IPS-20b (cell line): ENCODE data around the gene PCGF3.
"Not testable (repeated sequence)": the region's sequence is repeated elsewhere in the genome, so short reads cannot be mapped to it uniquely, and the experiment has no call there.

Source experiments
- H3K27ac ChIP-seq: one replicate; pipeline ENCODE4 v1.5.1; 2013; ENCODE audit warnings: low read length
- H3K27me3 ChIP-seq: 2 replicates; pipeline ENCODE4 v1.6.1; 2013; ENCODE audit warnings: mild to moderate bottlenecking, low read length, inconsistent platforms; ENCODE audit not compliant: insufficient read depth
- H3K36me3 ChIP-seq: 2 replicates; pipeline ENCODE4 v1.6.1; 2013; ENCODE audit warnings: low read depth, mild to moderate bottlenecking, inconsistent platforms, low read length, moderate library complexity; ENCODE audit not compliant: insufficient read depth
- H3K4me1 ChIP-seq: 2 replicates; pipeline ENCODE4 v1.6.1; 2013; ENCODE audit warnings: mild to moderate bottlenecking, control low read depth, inconsistent platforms, low read length, moderate library complexity; ENCODE audit not compliant: insufficient read depth
- H3K4me3 ChIP-seq: 2 replicates; pipeline ENCODE4 v1.5.1; 2013; ENCODE audit warnings: mild to moderate bottlenecking, low read length, inconsistent platforms
- H3K9ac ChIP-seq: 2 replicates; pipeline ENCODE4 v1.6.1; 2013; ENCODE audit warnings: low read depth, mild to moderate bottlenecking, inconsistent platforms, low read length, moderate library complexity
- H3K9me3 ChIP-seq: 2 replicates; pipeline ENCODE4 v1.6.1; 2013; ENCODE audit warnings: mild to moderate bottlenecking, low read depth, low read length, inconsistent platforms; ENCODE audit not compliant: insufficient read depth

The PCGF3 gene

DNA sequence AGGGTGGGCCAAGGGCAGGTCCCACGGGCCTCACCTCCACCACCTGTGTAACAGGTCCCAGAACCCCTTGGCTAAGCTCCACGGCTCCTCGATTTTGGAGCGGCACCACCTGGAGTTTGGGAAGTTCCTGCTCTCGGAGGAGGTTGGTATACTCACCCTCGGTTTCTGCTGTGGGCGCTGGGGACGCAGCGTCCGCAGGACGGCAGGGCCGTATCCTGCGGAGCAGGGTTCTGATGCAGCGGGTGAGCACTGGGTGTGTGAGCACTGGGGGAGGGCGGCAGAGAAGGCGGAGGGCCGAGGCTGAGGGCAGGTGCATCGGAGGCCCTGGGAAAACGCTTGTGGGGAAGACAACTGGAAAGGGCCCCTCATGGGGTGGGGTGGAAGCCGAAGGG lies 42.6 kb upstream of the PCGF3 start:
- Histone ChIP-seq H3K4me3 (peak overlapping the region; percentile 83; the same call in 1 of the 2 replicates), H3K36me3 (no peaks in the 10 kb centered on the region), H3K27me3 (no peaks in the 10 kb centered on the region), H3K9ac (peak overlapping the region; percentile 83; the same call in 1 of the 2 replicates), H3K9me3 (no peaks in the 10 kb centered on the region), H3K4me1 (no peaks in the 10 kb centered on the region), H3K27ac (no peak overlapping the region)

DNA sequence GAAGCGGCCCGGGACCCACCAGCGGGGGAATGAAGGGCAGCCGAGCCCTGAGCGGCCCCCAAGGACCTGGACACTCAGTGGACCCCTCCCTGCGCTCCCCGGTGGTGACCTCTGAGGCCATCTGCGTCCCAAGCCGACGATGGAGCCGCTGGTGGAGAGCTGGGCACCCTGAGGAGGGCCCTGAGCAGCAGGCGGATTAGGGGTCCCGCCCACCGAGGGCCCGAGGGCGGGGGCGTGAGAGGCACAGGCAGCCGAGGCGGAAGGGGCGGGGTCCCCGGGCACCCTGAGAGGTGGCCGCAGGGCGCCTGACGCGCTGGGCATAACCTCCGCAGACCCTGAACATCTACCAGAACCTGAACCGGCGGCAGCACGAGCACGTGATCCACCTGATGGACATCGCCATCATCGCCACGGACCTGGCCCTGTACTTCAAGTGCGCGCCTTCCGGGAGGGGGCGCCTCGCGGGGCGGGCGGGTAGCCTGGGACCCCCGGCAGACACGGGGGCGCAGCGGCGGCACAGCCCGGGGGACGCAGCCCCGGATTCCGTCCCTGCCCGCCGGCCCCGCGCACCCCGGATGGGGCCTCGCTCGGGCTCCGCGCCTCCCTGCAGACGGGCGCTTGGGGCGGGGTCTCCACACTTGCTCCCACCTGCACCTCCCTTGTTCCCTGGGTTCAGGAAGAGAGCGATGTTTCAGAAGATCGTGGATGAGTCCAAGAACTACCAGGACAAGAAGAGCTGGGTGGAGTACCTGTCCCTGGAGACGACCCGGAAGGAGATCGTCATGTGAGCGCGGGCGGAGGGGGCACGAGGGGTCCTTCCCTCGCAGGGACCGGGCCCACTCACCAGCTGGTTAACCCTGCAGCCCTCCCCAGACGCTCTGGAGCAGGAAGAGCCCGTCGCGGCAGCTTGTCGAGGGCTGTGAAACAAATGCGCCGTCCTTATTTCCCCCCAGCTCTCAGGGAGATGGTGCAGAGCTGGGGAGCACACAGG lies 41.9 kb upstream of the PCGF3 start:
- H3K4me1 ChIP-seq: no peaks in the 10 kb centered on the region
- H3K36me3 ChIP-seq: no peaks in the 10 kb centered on the region
- H3K27ac ChIP-seq: peak overlapping the region; percentile 54
- H3K9me3 ChIP-seq: no peaks in the 10 kb centered on the region
- H3K27me3 ChIP-seq: no peaks in the 10 kb centered on the region
- H3K9ac ChIP-seq: peak overlapping the region; percentile 83; the same call in 1 of the 2 replicates
- H3K4me3 ChIP-seq: peak overlapping the region; percentile 83

DNA sequence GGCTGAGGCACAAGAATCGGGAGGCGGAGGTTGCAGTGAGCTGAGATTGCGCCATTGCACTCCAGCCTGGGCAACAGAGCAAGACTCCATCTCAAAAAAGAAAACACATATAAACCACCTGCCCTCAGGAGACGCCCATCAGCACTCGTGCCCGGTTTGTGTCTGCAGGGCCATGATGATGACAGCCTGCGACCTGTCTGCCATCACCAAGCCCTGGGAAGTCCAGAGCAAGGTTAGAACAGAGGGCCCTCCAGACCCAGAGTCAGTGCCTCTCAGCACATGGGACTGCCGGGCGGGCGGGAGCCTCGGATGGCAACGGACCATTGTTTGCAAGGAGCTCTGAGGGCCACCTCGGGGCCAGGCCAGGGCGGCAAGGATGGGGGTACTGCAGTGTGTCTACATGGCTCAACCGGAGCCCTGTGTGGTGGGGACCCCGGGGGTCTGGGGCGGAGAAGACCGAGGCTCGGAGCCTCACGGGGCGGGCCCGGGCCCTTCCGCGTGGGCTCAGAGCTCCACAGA lies 40.9 kb upstream of the PCGF3 start:
- Histone ChIP-seq H3K9me3 (no peaks in the 10 kb centered on the region), H3K36me3 (no peaks in the 10 kb centered on the region), H3K4me1 (no peaks in the 10 kb centered on the region), H3K27ac (no peak overlapping the region), H3K4me3 (no peak overlapping the region), H3K9ac (no peak overlapping the region; the same call in 1 of the 2 replicates), H3K27me3 (no peaks in the 10 kb centered on the region)

DNA sequence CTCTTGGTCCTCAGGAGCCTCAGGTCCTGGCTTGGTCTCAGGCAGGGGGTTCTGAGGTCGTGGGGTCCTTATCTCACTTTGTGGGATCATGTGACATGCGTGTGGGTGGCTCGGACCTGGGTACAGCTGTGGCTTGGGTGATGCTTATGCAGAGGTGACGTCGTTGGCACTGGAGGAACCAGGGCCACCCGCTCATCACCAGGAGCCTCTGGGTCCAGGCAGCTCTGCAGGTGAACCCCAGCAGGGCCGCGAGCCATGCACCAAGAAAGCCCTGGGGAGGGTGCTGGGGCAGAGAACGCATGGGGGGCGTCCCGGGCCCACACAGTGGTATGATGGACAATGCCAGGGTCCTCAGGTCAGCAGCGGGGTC lies 40.3 kb upstream of the PCGF3 start:
- Histone ChIP-seq H3K27ac (no peak overlapping the region), H3K4me3 (no peak overlapping the region), H3K4me1 (no peaks in the 10 kb centered on the region), H3K27me3 (no peaks in the 10 kb centered on the region), H3K36me3 (no peaks in the 10 kb centered on the region), H3K9ac (no peak overlapping the region), H3K9me3 (no peaks in the 10 kb centered on the region)

DNA sequence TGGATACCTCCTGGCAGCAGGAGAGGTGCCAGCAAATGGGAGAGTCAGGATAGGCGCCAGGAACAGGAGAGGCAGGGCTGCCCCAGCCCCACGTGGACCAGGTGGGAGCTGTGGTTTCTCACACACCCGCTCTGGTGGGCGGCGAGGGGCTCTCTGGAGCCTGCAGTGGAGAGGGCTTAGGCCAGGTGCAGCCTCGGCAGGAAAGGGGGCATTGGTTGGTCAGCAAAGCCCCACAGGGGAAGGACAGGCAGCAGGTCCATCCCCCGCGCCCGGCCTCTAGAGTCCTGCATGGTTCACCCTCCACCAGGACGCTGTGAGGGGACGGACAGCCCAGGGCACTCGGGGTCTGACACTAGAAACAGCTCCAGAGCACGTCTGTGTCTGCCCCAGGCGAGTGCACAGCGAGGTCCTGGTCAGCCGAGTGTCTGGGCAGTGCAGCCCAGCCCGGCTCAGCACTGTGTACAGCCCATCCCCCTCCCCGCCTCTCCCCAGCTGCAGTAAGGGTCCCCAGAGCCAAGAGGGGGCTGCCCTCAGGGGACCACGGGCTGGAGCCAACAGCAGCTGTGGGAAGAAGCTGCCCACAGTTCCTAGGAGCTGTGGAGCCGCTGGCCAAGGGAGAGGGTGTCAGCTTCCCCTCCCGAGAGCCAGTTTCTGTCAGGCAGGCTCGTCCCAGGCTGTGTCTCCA lies 39.7 kb upstream of the PCGF3 start:
- Histone ChIP-seq H3K9ac (no peak overlapping the region), H3K9me3 (no peaks in the 10 kb centered on the region), H3K27ac (no peak overlapping the region), H3K4me3 (no peak overlapping the region), H3K27me3 (no peaks in the 10 kb centered on the region), H3K36me3 (peaks cover 3% of the 10 kb centered on the region; the same call in 1 of the 2 replicates), H3K4me1 (no peaks in the 10 kb centered on the region)

DNA sequence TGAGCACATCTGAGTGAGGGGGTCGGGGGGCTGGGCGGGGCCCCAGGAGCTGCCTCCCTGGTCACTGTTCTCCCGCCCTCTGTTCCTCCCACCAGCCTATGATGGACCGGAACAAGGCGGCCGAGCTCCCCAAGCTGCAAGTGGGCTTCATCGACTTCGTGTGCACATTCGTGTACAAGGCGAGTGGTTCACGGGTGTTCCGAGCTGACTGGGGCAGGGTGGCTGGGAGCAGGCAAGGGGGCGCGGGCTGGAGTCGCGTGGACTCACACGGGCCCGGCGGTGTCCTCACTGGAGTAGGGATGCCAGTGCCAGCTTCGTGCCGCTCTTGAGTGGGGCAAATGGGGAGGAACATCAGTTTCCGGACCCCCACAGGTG lies 39.2 kb upstream of the PCGF3 start:
- H3K9me3 ChIP-seq: no peaks in the 10 kb centered on the region
- H3K4me3 ChIP-seq: no peak overlapping the region
- H3K27me3 ChIP-seq: no peaks in the 10 kb centered on the region
- peaks cover 9% of the 10 kb centered on the region for H3K36me3 ChIP-seq
- no peak overlapping the region for H3K27ac ChIP-seq
- H3K9ac ChIP-seq: no peak overlapping the region
- H3K4me1 ChIP-seq: no peaks in the 10 kb centered on the region

- H3K9me3 ChIP-seq: no peaks in the 10 kb centered on the region
- H3K36me3 ChIP-seq: peaks cover 14% of the 10 kb centered on the region
- H3K27ac ChIP-seq: no peak overlapping the region
Observed at GRCh38 chr4:666822-667544, 38.6 kb upstream of the PCGF3 start.

DNA sequence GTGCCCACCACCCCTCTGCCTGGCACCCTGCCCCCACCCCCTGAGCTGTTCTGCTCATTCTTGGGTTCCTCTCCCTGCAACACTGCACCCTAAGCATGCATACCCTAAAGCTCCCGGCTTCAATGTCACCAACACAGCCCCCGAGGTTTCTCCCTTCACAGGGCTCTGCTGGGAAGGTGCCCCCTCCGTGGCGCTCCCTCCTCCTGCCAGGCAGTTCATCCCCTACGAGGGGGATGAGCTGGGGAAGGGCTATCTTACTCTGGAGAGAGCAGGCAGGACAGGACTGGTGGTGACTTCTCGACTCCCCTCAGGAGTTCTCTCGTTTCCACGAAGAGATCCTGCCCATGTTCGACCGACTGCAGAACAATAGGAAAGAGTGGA lies 38.1 kb upstream of the PCGF3 start:
- Histone ChIP-seq H3K4me3 (no peak overlapping the region), H3K36me3 (peaks cover 20% of the 10 kb centered on the region), H3K27ac (no peak overlapping the region), H3K9ac (no peak overlapping the region), H3K4me1 (no peaks in the 10 kb centered on the region), H3K27me3 (no peaks in the 10 kb centered on the region), H3K9me3 (no peaks in the 10 kb centered on the region)

More at GRCh38 chr4:666822-667544, 38.6 kb upstream of the PCGF3 start:
- H3K4me3 ChIP-seq: no peak overlapping the region
- H3K9ac ChIP-seq: no peak overlapping the region
- no peaks in the 10 kb centered on the region for H3K4me1 ChIP-seq
- H3K27me3 ChIP-seq: no peaks in the 10 kb centered on the region

- not testable (repeated sequence) for H3K4me3 ChIP-seq, H3K27ac ChIP-seq, H3K9ac ChIP-seq, H3K27me3 ChIP-seq, H3K4me1 ChIP-seq, H3K9me3 ChIP-seq
- peaks cover 27% of the 10 kb centered on the region for H3K36me3 ChIP-seq
Observed at GRCh38 chr4:668219-668618, 37.4 kb upstream of the PCGF3 start.

DNA sequence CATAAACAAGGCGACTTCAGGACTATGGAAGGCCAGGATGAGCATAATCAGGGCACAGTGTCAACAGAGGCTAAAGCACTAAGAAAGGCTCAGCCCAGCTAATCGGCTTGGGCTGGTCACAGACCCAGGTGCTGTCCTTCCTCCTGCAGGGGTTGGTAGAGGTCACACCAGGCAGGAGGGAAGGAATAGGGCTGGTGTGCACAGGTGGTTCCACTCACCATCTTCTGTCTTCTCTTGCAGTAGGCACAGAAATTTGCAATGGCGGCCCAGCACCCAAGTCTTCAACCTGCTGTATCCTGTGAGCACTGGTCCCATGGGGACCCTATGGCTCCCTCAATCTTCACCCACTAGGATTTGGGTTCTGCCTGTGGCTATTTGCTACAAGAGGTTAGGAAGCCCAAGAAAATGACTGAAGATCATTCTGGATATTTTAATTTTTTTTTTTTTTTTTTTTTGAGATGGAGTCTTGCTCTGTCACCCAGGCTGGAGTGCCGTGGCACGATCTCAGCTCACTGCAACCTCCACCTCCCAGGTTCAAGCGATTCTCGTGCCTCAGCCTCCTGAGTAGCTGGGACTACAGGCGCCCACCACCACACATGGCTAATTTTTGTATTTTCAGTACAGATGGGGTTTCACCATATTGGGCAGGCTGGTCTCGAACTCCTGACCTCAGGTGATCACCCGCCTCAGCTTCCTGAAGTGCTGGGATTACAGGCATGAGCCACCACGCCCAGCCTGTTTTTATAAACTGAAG lies 35.6 kb upstream of the PCGF3 start:
- not testable (repeated sequence) for H3K9ac ChIP-seq, H3K27me3 ChIP-seq, H3K4me3 ChIP-seq, H3K9me3 ChIP-seq, H3K4me1 ChIP-seq, H3K27ac ChIP-seq
- peaks cover 27% of the 10 kb centered on the region for H3K36me3 ChIP-seq

- no peaks in the 10 kb centered on the region; the same call in 1 of the 2 replicates for H3K4me1 ChIP-seq
Observed at GRCh38 chr4:671769-672168, 33.9 kb upstream of the PCGF3 start.

More at GRCh38 chr4:671769-672168, 33.9 kb upstream of the PCGF3 start:
- no peak overlapping the region for H3K27ac ChIP-seq
- H3K9ac ChIP-seq: no peak overlapping the region
- H3K27me3 ChIP-seq: no peaks in the 10 kb centered on the region
- H3K36me3 ChIP-seq: peaks cover 27% of the 10 kb centered on the region
- no peaks in the 10 kb centered on the region for H3K9me3 ChIP-seq
- no peak overlapping the region for H3K4me3 ChIP-seq
